ENCODE data around the gene POLD3.

DNA sequence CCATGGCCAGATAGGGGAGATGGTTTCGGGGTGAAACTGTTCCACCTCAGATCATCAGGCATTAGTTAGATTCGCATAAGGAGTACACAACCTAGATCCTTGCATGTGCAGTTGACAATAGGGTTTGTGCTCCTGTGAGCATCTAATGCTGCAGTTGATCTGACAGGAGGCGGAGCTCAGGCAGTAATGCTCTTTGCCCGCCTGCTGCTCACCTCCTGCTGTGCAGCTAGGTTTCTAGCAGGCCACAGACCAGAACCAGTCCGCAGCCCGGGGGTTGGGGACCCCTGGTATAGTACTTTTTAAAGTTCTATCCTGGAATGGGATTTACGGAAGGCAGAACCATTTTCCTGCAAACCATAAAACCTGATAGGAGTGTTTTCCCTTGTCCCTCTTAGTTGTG, 54.6 kb downstream of the POLD3 start:
- no peak for TF ChIP-seq POLR2A (IDR thresholded peaks at IDR 0.05; ENCODE audit: low read depth)
- TF ChIP-seq, protein P1, sequence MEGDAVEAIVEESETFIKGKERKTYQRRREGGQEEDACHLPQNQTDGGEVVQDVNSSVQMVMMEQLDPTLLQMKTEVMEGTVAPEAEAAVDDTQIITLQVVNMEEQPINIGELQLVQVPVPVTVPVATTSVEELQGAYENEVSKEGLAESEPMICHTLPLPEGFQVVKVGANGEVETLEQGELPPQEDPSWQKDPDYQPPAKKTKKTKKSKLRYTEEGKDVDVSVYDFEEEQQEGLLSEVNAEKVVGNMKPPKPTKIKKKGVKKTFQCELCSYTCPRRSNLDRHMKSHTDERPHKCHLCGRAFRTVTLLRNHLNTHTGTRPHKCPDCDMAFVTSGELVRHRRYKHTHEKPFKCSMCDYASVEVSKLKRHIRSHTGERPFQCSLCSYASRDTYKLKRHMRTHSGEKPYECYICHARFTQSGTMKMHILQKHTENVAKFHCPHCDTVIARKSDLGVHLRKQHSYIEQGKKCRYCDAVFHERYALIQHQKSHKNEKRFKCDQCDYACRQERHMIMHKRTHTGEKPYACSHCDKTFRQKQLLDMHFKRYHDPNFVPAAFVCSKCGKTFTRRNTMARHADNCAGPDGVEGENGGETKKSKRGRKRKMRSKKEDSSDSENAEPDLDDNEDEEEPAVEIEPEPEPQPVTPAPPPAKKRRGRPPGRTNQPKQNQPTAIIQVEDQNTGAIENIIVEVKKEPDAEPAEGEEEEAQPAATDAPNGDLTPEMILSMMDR (IDR thresholded peaks at IDR 0.05) = no peak

Data from esophagus muscularis mucosa (tissue), 3 donors.